ENCODE data around the gene UCP1. TPM values are rescaled to one million over a fixed set of nuclear protein-coding genes. Genes with fewer than 3 reads are reported as not detected.
A peak's percentile ranks its signal among the peaks of the same experiment; 100 is the strongest.

UCP1 gene
- total RNA-seq, 3 donors from 2014 or later (not counting 1 experiment from before 2014, with no cell fraction given), result not detected

- H3K27ac Mint-ChIP-seq, result no peak overlapping the region
- DNase-seq, result no peak
- no peaks in the 10 kb centered on the region for H3K9me3 Mint-ChIP-seq
- no peak overlapping the region for H3K4me3 Mint-ChIP-seq
- no peak for ATAC-seq
- H3K4me3 ChIP-seq (ENCODE audit: low read length), result no peak overlapping the region
- intact Hi-C loops (cut with micrococcal nuclease), result no loop called here
- TF ChIP-seq CTCF (IDR thresholded peaks at IDR 0.05), result no peak
- H3K9me3 ChIP-seq (ENCODE audit: control insufficient read depth, insufficient read depth, low read length), result no peaks in the 10 kb centered on the region
- 88% methylated on average over 6 of the region's 6 CpGs for WGBS (ENCODE audit: insufficient coverage)
- no peaks in the 10 kb centered on the region for H3K36me3 Mint-ChIP-seq
- no peaks in the 10 kb centered on the region for H3K36me3 ChIP-seq (ENCODE audit: control insufficient read depth, insufficient read depth, low read length)
- H3K27ac ChIP-seq (ENCODE audit: low read length), result no peak overlapping the region
- peaks cover 7 to 15% of the 10 kb centered on the region in 2 donors for H3K27me3 Mint-ChIP-seq (ENCODE audit: low read depth in 2 of 2)
- peaks cover 2% of the 10 kb centered on the region for H3K27me3 ChIP-seq (ENCODE audit: control insufficient read depth, insufficient read depth, low read length)
- peaks cover 5% of the 10 kb centered on the region for H3K4me1 ChIP-seq (ENCODE audit: control insufficient read depth, insufficient read depth, low read length)
- peaks cover 0 to 10% of the 10 kb centered on the region in 2 donors for H3K4me1 Mint-ChIP-seq
These were observed 9.1 kb downstream of the UCP1 start for GRCh38 chr4:140559696-140560095.

GRCh38 chr4:140557831-140558435 is 10.8 kb downstream of the UCP1 start:
- no peak for ATAC-seq
- Histone ChIP-seq H3K4me1 (ENCODE audit: control insufficient read depth, insufficient read depth, low read length) (peaks cover 5% of the 10 kb centered on the region), H3K27me3 (ENCODE audit: control insufficient read depth, insufficient read depth, low read length) (peaks cover 2% of the 10 kb centered on the region), H3K27ac (ENCODE audit: low read length) (no peak overlapping the region), H3K36me3 (ENCODE audit: control insufficient read depth, insufficient read depth, low read length) (no peaks in the 10 kb centered on the region), H3K4me3 (ENCODE audit: low read length) (no peak overlapping the region), H3K9me3 (ENCODE audit: control insufficient read depth, insufficient read depth, low read length) (no peaks in the 10 kb centered on the region)
- Mint-ChIP-seq H3K4me3 (no peak overlapping the region), H3K36me3 (no peaks in the 10 kb centered on the region), H3K27ac (no peak overlapping the region), H3K4me1 (peaks cover 0 to 10% of the 10 kb centered on the region in 2 donors), H3K9me3 (no peaks in the 10 kb centered on the region), H3K27me3 (ENCODE audit: low read depth in 2 of 2) (peaks cover 7 to 11% of the 10 kb centered on the region in 2 donors)
- WGBS (ENCODE audit: insufficient coverage), result 99% methylated on average over 4 of the region's 4 CpGs
- TF ChIP-seq CTCF (IDR thresholded peaks at IDR 0.05), result no peak
- intact Hi-C loops (cut with micrococcal nuclease), result no loop called here
- no peak for DNase-seq

- Histone ChIP-seq H3K4me1 (ENCODE audit: control insufficient read depth, insufficient read depth, low read length) (peaks cover 5% of the 10 kb centered on the region), H3K36me3 (ENCODE audit: control insufficient read depth, insufficient read depth, low read length) (peaks cover 7% of the 10 kb centered on the region), H3K4me3 (ENCODE audit: low read length) (no peak overlapping the region), H3K27me3 (ENCODE audit: control insufficient read depth, insufficient read depth, low read length) (no peaks in the 10 kb centered on the region), H3K27ac (ENCODE audit: low read length) (no peak overlapping the region), H3K9me3 (ENCODE audit: control insufficient read depth, insufficient read depth, low read length) (no peaks in the 10 kb centered on the region)
- Mint-ChIP-seq H3K27ac (no peak overlapping the region), H3K9me3 (no peaks in the 10 kb centered on the region), H3K4me3 (no peak overlapping the region), H3K36me3 (no peaks in the 10 kb centered on the region), H3K27me3 (ENCODE audit: low read depth in 2 of 2) (peaks cover 3 to 7% of the 10 kb centered on the region in 2 donors), H3K4me1 (peaks cover 0 to 10% of the 10 kb centered on the region in 2 donors)
- TF ChIP-seq CTCF (IDR thresholded peaks at IDR 0.05), result no peak
- peak in 2 of 3 donors; percentile 73 to 79 for ATAC-seq
- 36% methylated on average over 3 of the region's 6 CpGs for WGBS (ENCODE audit: insufficient coverage)
- DNase-seq, result peak in 1 of 2 donors; percentile 70
- intact Hi-C loops (cut with micrococcal nuclease), result no loop called here
These were observed 12.2 kb downstream of the UCP1 start for GRCh38 chr4:140556372-140557085.
